Colonic mucosa (tissue), 4 donors: ENCODE results near the gene PLCB4. TPM values are rescaled to one million over a fixed set of nuclear protein-coding genes. Genes with fewer than 3 reads are reported as not detected.

ENCODE experiments used
- DNase-seq: peaks from one replicate; pipeline ENCODE4 v3.0.0-alpha.2; 2020
- H3K27ac ChIP-seq: fragments of 200-600 bp; one replicate; pipeline ENCODE4 v1.8.0; 2021
- H3K27me3 ChIP-seq: fragments of 200-600 bp; one replicate; pipeline ENCODE4 v1.8.0; 2021
- H3K36me3 ChIP-seq: fragments of 200-600 bp; one replicate; pipeline ENCODE4 v1.8.0; 2021
- H3K4me1 ChIP-seq: fragments of 200-600 bp; one replicate; pipeline ENCODE4 v1.8.0; 2021; ENCODE audit warnings: mild to moderate bottlenecking
- H3K4me3 ChIP-seq: fragments of 200-600 bp; one replicate; pipeline ENCODE4 v1.8.0; 2021
- H3K9ac ChIP-seq, 2 donors: one replicate each; pipeline ENCODE4 v1.7.0; 2013; ENCODE audit warnings: control low read depth in 2 of 2, low read depth in 2 of 2, low read length in 2 of 2
- H3K9me3 ChIP-seq: fragments of 200-600 bp; one replicate; pipeline ENCODE4 v1.8.0; 2021
- intact Hi-C: fragments of 100-400 bp; cut with DNase I; formaldehyde crosslinking; loops from one replicate; pipeline ENCODE4 v1.14.1; 2022
- total RNA-seq, 2 donors: library from RNA; stranded (reverse); fragmentation: NEBNext Ultra II Directional in 1 of 2; extraction: Animal tissue kit (Norgen Biotek cat#: 25700) in 1 of 2; gene quantifications; one replicate each; pipeline ENCODE4 v1.2.1, GENCODE V29; 2021
- TF ChIP-seq, protein P1 (sequence below): fragments of 200-600 bp; IDR thresholded peaks from one replicate; pipeline ENCODE4 v1.8.0; 2022; ENCODE audit warnings: antibody characterized with exemption, mild to moderate bottlenecking
- donor health status: healthy.
- donor health status: DM: no; HTN: no; CAD: no.
- donor health status: DM: no; HTN: no; CAD: no.

The PLCB4 gene
- total RNA-seq, 2 donors from 2014 or later: 39.4 to 39.5 TPM

DNA sequence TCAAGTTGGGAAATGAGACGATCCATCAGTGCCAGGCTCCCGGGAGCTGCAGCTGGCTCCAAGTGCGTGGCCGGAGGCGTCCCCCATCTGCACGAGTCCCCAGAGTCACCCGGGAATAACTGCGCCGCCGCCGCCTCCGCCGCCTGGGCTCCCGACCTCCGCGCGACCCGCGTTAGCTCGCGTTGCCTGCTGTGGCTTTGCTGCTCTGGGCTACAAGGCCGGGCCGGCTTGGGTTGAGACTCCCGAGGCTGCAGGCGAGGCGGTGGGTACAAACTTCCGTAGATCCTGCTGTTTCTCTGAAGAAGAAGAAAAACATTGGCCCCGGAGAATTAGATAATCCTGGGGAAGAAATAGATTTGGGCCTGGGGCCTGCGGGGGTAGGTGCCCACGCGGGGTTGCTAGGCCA, 438.1 kb downstream of the PLCB4 start:
- no peaks in the 10 kb centered on the region for H3K9me3 ChIP-seq
- no peak overlapping the region for H3K4me3 ChIP-seq
- peaks cover 55% of the 10 kb centered on the region for H3K27me3 ChIP-seq
- no peaks in the 10 kb centered on the region for H3K36me3 ChIP-seq
- TF ChIP-seq, protein P1, sequence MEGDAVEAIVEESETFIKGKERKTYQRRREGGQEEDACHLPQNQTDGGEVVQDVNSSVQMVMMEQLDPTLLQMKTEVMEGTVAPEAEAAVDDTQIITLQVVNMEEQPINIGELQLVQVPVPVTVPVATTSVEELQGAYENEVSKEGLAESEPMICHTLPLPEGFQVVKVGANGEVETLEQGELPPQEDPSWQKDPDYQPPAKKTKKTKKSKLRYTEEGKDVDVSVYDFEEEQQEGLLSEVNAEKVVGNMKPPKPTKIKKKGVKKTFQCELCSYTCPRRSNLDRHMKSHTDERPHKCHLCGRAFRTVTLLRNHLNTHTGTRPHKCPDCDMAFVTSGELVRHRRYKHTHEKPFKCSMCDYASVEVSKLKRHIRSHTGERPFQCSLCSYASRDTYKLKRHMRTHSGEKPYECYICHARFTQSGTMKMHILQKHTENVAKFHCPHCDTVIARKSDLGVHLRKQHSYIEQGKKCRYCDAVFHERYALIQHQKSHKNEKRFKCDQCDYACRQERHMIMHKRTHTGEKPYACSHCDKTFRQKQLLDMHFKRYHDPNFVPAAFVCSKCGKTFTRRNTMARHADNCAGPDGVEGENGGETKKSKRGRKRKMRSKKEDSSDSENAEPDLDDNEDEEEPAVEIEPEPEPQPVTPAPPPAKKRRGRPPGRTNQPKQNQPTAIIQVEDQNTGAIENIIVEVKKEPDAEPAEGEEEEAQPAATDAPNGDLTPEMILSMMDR: no peak
- H3K9ac ChIP-seq: no peak overlapping the region
- intact Hi-C loops: no loop called here
- DNase-seq: no peak
- H3K27ac ChIP-seq: no peak overlapping the region
- H3K4me1 ChIP-seq: no peaks in the 10 kb centered on the region

DNA sequence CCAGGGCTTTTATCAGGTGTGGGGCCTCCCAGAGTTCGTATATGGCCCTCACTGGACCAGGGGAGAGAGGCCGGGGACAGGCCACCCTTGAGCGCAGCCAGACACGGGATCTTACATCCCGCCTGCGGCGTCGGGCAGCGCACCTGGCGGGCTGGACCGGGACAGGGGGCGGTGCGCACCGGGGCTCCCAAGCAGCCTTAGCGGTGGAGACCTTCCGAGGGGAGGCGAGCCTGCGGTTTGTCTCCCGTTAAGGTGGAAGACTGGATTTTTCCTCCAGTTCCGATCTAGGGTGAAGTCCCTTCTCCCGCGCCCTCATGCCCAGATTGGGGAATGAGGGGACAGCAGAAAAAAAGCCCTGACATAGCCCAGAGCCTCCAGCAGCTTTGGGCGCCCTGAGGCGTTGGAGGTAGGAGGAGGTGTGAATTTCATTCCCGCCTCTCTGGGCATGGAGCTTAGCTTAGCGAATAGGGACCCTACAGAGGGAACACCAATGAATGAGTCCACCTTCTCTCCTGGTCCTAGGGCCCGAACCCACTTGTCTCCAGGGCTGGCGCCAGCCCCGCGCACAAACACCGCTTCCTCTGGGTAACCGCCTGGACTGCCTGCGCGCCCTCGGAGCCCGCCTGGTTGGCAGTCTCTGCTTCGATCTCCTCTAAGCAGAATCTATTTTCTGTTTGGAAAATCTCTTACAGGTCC, 438.8 kb downstream of the PLCB4 start:
- no peaks in the 10 kb centered on the region for H3K4me1 ChIP-seq
- no peaks in the 10 kb centered on the region for H3K36me3 ChIP-seq
- intact Hi-C loops: no loop called here
- no peak overlapping the region for H3K4me3 ChIP-seq
- no peak overlapping the region for H3K27ac ChIP-seq
- H3K27me3 ChIP-seq: peaks cover 55% of the 10 kb centered on the region
- no peaks in the 10 kb centered on the region for H3K9me3 ChIP-seq
- H3K9ac ChIP-seq: no peak overlapping the region
- no peak for DNase-seq
- TF ChIP-seq, protein P1: no peak

DNA sequence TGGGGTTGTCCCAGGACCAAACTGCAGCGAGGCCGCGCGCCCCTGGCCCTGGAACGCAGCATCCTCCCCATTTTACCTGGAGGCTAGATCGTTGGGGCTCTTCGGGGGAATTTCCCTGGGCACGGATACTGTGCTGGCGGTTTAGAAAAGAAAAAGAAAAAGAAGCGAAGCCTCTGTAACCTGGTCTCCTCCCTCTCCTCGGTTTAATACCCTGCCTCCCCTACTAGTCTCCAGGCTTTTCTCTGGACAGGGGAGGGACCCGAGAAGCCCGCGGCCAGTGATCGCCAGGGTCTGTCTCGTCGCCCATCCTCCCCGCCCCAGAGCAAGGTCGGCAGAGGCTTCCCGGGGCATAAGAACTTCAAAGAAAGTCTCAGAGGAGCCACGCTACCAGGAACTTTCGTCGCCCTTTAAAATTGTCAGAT, 439.4 kb downstream of the PLCB4 start:
- H3K36me3 ChIP-seq: no peaks in the 10 kb centered on the region
- TF ChIP-seq, protein P1: no peak
- DNase-seq: no peak
- H3K9me3 ChIP-seq: no peaks in the 10 kb centered on the region
- H3K27ac ChIP-seq: no peak overlapping the region
- no peak overlapping the region for H3K4me3 ChIP-seq
- H3K4me1 ChIP-seq: no peaks in the 10 kb centered on the region
- no peak overlapping the region for H3K9ac ChIP-seq
- intact Hi-C loops: no loop called here
- H3K27me3 ChIP-seq: peaks cover 56% of the 10 kb centered on the region

DNA sequence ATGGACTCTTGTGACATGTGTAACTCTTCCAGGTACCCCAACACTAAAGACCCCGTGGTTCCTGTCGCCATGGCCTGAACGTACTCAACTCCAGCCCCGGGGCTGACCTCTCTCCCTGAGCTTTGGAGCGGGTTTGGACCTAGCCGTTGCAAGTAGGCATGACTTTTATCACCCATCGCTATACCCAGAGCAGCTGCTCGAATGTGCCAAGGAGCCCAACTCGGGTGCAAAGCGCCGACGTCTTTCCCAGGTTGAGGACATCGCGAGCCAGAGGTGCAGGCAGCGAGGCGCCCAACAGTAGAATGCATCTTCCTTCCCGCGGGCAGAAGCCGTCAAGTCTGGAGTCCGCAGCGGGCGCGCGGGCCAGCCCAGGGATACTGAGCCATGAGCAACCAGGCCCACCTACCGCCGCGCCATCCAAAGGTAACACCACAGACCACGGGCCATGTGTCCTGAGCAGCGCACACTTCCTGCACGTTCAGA, 439.9 kb downstream of the PLCB4 start:
- Histone ChIP-seq H3K36me3 (no peaks in the 10 kb centered on the region), H3K9ac (no peak overlapping the region), H3K4me1 (no peaks in the 10 kb centered on the region), H3K27me3 (peaks cover 61% of the 10 kb centered on the region), H3K9me3 (no peaks in the 10 kb centered on the region), H3K27ac (no peak overlapping the region), H3K4me3 (no peak overlapping the region)
- intact Hi-C loops: no loop called here
- TF ChIP-seq, protein P1: no peak
- DNase-seq: no peak

DNA sequence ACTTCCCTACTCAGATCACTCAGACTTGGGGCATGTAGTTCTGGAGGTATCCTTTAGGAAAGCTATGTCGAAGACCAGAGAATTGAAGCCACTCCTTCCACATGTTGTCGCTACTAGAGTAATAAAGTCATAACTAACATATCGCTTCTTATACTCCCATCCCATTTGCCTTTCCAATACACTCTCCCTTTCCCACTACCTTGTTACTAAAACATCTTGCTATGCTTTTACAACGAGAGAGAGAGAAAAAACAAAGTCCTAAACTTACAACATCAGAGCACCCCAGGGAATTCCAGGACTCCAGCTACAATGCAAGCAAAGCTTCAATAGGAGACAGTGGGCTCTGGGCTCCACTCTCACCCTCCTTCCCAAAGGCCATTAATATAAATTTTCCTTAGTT, 440.4 kb downstream of the PLCB4 start:
- Histone ChIP-seq H3K27ac (no peak overlapping the region), H3K4me3 (no peak overlapping the region), H3K9me3 (no peaks in the 10 kb centered on the region), H3K36me3 (no peaks in the 10 kb centered on the region), H3K9ac (no peak overlapping the region), H3K27me3 (peaks cover 66% of the 10 kb centered on the region), H3K4me1 (no peaks in the 10 kb centered on the region)
- no peak for DNase-seq
- TF ChIP-seq, protein P1: no peak
- intact Hi-C loops: no loop called here
